ENCODE results near the gene HYAL2. TPM values are rescaled to one million over a fixed set of nuclear protein-coding genes. Genes with fewer than 3 reads are reported as not detected.

HYAL2 gene
- total RNA-seq, 4 donors from 2014 or later: 106 to 348 (median 175) TPM

GRCh38 chr3:50278123-50278879, 44.2 kb downstream of the HYAL2 start:
- TF ChIP-seq CTCF (IDR thresholded peaks at IDR 0.05): no peak
- DNase-seq (ENCODE audit: low spot score): no peak
- ATAC-seq (ENCODE audit: low FRiP score): peak; percentile 2

GRCh38 chr3:50276762-50277101, 45.8 kb downstream of the HYAL2 start:
- no peak for ATAC-seq (ENCODE audit: low FRiP score)

GRCh38 chr3:50275996-50276761, 46.4 kb downstream of the HYAL2 start:
- no peak for DNase-seq (ENCODE audit: low spot score)

More at GRCh38 chr3:50276762-50277101, 45.8 kb downstream of the HYAL2 start:
- no peak for TF ChIP-seq CTCF (IDR thresholded peaks at IDR 0.05)
- no peak for DNase-seq (ENCODE audit: low spot score)

GRCh38 chr3:50275141-50275995, 47.2 kb downstream of the HYAL2 start:
- TF ChIP-seq CTCF (IDR thresholded peaks at IDR 0.05): no peak
- ATAC-seq (ENCODE audit: low FRiP score) (no peak), DNase-seq (ENCODE audit: low spot score) (no peak)

More at GRCh38 chr3:50275996-50276761, 46.4 kb downstream of the HYAL2 start:
- no peak for TF ChIP-seq CTCF (IDR thresholded peaks at IDR 0.05)
- ATAC-seq (ENCODE audit: low FRiP score): no peak

GRCh38 chr3:50274371-50275104, 48.0 kb downstream of the HYAL2 start:
- peak in 1 of 3 donors; percentile 19 for TF ChIP-seq CTCF (IDR thresholded peaks at IDR 0.05)
- ATAC-seq (ENCODE audit: low FRiP score) (no peak), DNase-seq (ENCODE audit: low spot score) (peak; percentile 63)

- DNase-seq (ENCODE audit: low spot score) (no peak), ATAC-seq (ENCODE audit: low FRiP score) (no peak)
- no peak for TF ChIP-seq CTCF (IDR thresholded peaks at IDR 0.05)
Measured at GRCh38 chr3:50273689-50274065, 48.9 kb downstream of the HYAL2 start.

All from omental fat pad (tissue), 4 donors.